GM21381 (cell line): Measurements from ENCODE around the gene TBC1D9B.

Source experiments
- ATAC-seq: cut with Tn5 transposase; IDR thresholded peaks from one replicate; pipeline ENCODE4 v1.9.1; 2021; ENCODE audit warnings: mild to moderate bottlenecking, moderate library complexity; ENCODE audit not compliant: unreplicated experiment

The TBC1D9B gene

GRCh38 chr5:179870952-179871351 lies 36.7 kb downstream of the TBC1D9B start:
- no peak for ATAC-seq

GRCh38 chr5:179870403-179870903 lies 37.2 kb downstream of the TBC1D9B start:
- no peak for ATAC-seq

- no peak for ATAC-seq
These were observed 37.9 kb downstream of the TBC1D9B start for GRCh38 chr5:179869641-179870402.

GRCh38 chr5:179869101-179869500 lies 38.6 kb downstream of the TBC1D9B start:
- no peak for ATAC-seq

GRCh38 chr5:179868541-179868940 lies 39.2 kb downstream of the TBC1D9B start:
- ATAC-seq: no peak

- ATAC-seq: no peak
These were observed 40.2 kb downstream of the TBC1D9B start for GRCh38 chr5:179867476-179867875.

- no peak for ATAC-seq
These were observed 40.6 kb downstream of the TBC1D9B start for GRCh38 chr5:179867079-179867465.

- no peak for ATAC-seq
These were observed 41.2 kb downstream of the TBC1D9B start for GRCh38 chr5:179866241-179867078.

- ATAC-seq: no peak
These were observed 42.0 kb downstream of the TBC1D9B start for GRCh38 chr5:179865491-179866240.

GRCh38 chr5:179864686-179865085 lies 43.0 kb downstream of the TBC1D9B start:
- no peak for ATAC-seq

- ATAC-seq: no peak
These were observed 44.1 kb downstream of the TBC1D9B start for GRCh38 chr5:179863449-179864085.

GRCh38 chr5:179862891-179863290 lies 44.8 kb downstream of the TBC1D9B start:
- no peak for ATAC-seq

GRCh38 chr5:179862296-179862695 lies 45.4 kb downstream of the TBC1D9B start:
- no peak for ATAC-seq

- no peak for ATAC-seq
These were observed 47.4 kb downstream of the TBC1D9B start for GRCh38 chr5:179860301-179860700.

GRCh38 chr5:179858586-179859427 lies 48.9 kb downstream of the TBC1D9B start, which contains the start of gene MRNIP:
Gene MRNIP (minus strand): TSS chr5:179858817. CDS start chr5:179858796, 21 bp downstream.
- ATAC-seq: peak; percentile 96

GRCh38 chr5:179858241-179858585 lies 49.5 kb downstream of the TBC1D9B start:
- ATAC-seq: peak; percentile 37

- no peak for ATAC-seq
These were observed 53.3 kb downstream of the TBC1D9B start for GRCh38 chr5:179854356-179854755.

GRCh38 chr5:179852993-179853547 lies 54.6 kb downstream of the TBC1D9B start:
- ATAC-seq: peak; percentile 79

GRCh38 chr5:179841621-179842020 lies 66.1 kb downstream of the TBC1D9B start:
- ATAC-seq: no peak
